ENCODE results near the gene PRKCB. TPM values are rescaled to one million over a fixed set of nuclear protein-coding genes. Genes with fewer than 3 reads are reported as not detected.

Gene PRKCB
- total and polyA plus RNA-seq, 2 experiments from 2014 or later, result 3.7 to 16.4 TPM

GRCh38 chr16:23996258-23996955 lies 160.6 kb downstream of the PRKCB start:
- H3K27ac Mint-ChIP-seq, result no peak overlapping the region
- TF ChIP-seq JUNB (IDR thresholded peaks at IDR 0.05; ENCODE audit: unreplicated experiment) (no peak), POLR2AphosphoS5 (IDR thresholded peaks at IDR 0.05; ENCODE audit: low read depth) (no peak), REST (IDR thresholded peaks at IDR 0.05; ENCODE audit: unreplicated experiment) (no peak), CTCF (conservative IDR thresholded peaks at IDR 0.05; ENCODE audit: low read depth in 2 of 2) (no peak), ETS1 (IDR thresholded peaks at IDR 0.05) (no peak), NANOG (IDR thresholded peaks at IDR 0.05; ENCODE audit: borderline replicate concordance) (no peak), ZNF114 (CRISPR knock-in tag; IDR thresholded peaks at IDR 0.05) (no peak), EZH2phosphoT487 (IDR thresholded peaks at IDR 0.05; ENCODE audit: unreplicated experiment) (no peak), EZH2 (IDR thresholded peaks at IDR 0.05; ENCODE audit: low read depth, unreplicated experiment) (no peak), STAT1 (IDR thresholded peaks at IDR 0.05; ENCODE audit: unreplicated experiment) (no peak), ZNF331 (CRISPR knock-in tag; IDR thresholded peaks at IDR 0.05; ENCODE audit: low read depth) (no peak), ZNF462 (CRISPR knock-in tag; IDR thresholded peaks at IDR 0.05) (no peak), CREB1 (CRISPR knock-in tag; IDR thresholded peaks at IDR 0.05; ENCODE audit: low read depth) (no peak)
- H3K4me1 Mint-ChIP-seq, result no peaks in the 10 kb centered on the region
- no peaks in the 10 kb centered on the region for H3K27me3 Mint-ChIP-seq (ENCODE audit: insufficient read depth, low read depth, poor library complexity)
- H4K20me1 ChIP-seq (replicated peaks; ENCODE audit: insufficient read depth), result no peaks in the 10 kb centered on the region
- no peak overlapping the region for H3K27ac ChIP-seq (ENCODE audit: low read depth)
- peaks cover 2% of the 10 kb centered on the region; the same call in 1 of the 2 replicates for H3K4me1 ChIP-seq (ENCODE audit: insufficient read depth)
- H2AFZ ChIP-seq, result no peak overlapping the region
- no peak overlapping the region for H3K4me3 Mint-ChIP-seq
- no peaks in the 10 kb centered on the region for H3K36me3 Mint-ChIP-seq (ENCODE audit: low read depth)
- H3F3A ChIP-seq (replicated peaks; ENCODE audit: low read depth), result no peaks in the 10 kb centered on the region
- H3K79me2 ChIP-seq (replicated peaks; ENCODE audit: insufficient read depth), result no peaks in the 10 kb centered on the region
- H3K4me2 ChIP-seq, result no peak overlapping the region
- H3K36me3 ChIP-seq (ENCODE audit: insufficient read depth), result no peaks in the 10 kb centered on the region
- peaks cover 19% of the 10 kb centered on the region for H3K9me2 ChIP-seq (ENCODE audit: insufficient read depth)
- no peak overlapping the region for H3K4me3 ChIP-seq
- DNase-seq (ENCODE audit: low spot score), result no peak
- no peaks in the 10 kb centered on the region for H3K9me3 Mint-ChIP-seq
- H3K27me3 ChIP-seq (ENCODE audit: insufficient read depth), result no peaks in the 10 kb centered on the region
- ATAC-seq, result no peak
